Measurements from ENCODE around the gene BTBD2.
"Not testable (repeated sequence)": the region's sequence is repeated elsewhere in the genome, so short reads cannot be mapped to it uniquely, and the experiment has no call there.

Gene BTBD2

DNA sequence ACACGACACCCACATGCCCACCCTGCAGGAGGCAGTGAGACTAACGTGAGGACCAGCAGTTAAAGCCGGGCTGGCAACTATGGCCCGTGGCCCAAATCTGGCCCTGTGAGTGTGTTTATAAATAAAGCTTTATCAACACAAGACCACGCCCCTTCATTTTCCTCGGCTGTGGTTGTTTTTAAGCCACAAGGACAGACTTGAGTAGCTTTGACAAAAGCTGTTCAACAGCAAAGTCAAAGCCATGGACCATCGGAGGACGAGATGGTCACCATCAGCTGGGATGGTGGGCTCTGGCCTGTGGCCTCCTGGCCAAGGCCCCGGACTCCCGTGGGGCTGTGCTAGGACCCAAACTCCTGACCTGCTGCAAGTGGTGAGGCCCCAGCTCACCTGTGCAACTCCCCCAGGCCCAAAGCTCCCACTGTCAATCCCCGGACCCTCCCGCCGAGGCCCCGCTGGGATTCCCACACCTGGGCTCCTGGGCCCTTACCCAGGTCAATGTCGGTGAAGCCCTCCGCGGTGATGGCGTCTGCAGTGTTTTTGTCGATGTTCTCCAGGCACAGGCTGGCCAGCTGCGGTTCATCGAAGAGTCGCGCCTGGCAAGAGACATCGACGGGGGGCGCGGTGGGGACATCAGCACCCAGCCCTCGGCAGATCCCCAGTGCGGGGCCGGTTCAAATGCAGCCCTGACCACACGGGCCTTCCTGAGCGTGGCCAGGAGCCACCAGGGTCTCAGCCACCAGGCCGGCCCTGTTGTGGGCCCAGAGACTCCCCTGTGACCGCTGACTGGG lies 25.1 kb downstream of the BTBD2 start:
- Mint-ChIP-seq H3K36me3 (peaks cover 72% of the 10 kb centered on the region), H3K27ac (no peak overlapping the region), H3K9me3 (no peaks in the 10 kb centered on the region), H3K4me3 (no peak overlapping the region), H3K4me1 (no peaks in the 10 kb centered on the region)
- ATAC-seq: no peak
- no peak for DNase-seq (ENCODE audit: low spot score in 2 of 2)

DNA sequence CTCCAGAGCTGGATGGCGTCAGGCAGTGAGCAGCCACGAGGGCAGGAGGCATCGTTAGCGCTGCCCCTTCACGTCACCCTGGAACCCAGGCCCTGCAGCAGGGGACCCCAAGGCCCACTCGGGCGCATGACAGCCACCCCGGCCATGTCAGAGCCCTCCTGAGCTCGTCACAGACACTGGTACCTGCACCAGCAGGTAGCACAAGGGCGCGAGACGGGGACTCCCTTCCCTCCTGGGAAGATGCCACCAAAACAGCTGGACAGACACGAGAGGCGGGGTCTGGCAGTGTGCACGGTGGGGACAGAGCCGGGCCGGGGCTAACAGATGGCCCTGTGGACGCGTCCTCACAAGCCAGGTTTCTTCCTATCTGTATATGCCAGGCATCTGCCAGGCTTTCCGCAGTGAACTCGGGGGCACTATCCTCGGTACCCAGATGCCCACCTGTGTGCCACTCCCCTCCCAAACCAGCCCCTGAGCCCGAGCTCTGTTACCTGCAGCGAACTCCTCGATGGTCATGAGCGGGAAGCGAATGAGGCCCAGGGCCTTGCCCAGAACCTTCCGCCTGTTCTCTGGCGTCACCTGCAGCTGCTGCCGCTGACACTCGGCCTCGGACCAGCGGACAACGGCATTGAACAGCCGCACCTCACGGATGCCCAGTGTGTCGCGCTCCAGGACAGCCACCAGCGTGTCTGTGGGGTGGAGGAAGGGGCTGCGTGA lies 25.8 kb downstream of the BTBD2 start:
- Mint-ChIP-seq H3K4me3 (no peak overlapping the region), H3K9me3 (no peaks in the 10 kb centered on the region), H3K36me3 (peaks cover 74% of the 10 kb centered on the region), H3K27ac (no peak overlapping the region), H3K4me1 (no peaks in the 10 kb centered on the region)
- ATAC-seq (no peak), DNase-seq (ENCODE audit: low spot score in 2 of 2) (no peak)

DNA sequence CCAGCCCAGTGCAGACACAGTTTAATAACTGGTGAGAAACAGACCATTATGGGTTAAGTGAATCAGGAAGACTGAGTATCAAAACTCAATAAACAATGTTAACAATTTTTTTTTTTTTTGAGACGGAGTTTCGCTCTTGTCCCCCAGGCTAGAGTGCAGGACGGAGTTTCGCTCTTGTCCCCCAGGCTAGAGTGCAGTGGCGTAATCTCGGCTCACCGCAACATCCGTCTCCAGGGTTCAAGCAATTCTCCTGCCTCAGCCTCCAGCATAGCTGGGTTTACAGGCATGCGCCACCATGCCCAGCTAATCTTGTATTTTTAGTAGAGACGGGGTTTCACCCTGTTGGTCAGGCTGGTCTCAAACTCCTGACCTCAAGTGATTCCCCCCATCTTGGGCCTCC lies 27.1 kb downstream of the BTBD2 start:
- not testable (repeated sequence) for DNase-seq (ENCODE audit: low spot score in 2 of 2); H3K9me3 Mint-ChIP-seq; H3K27ac Mint-ChIP-seq; H3K4me3 Mint-ChIP-seq; H3K4me1 Mint-ChIP-seq; ATAC-seq
- peaks cover 74% of the 10 kb centered on the region for H3K36me3 Mint-ChIP-seq

DNA sequence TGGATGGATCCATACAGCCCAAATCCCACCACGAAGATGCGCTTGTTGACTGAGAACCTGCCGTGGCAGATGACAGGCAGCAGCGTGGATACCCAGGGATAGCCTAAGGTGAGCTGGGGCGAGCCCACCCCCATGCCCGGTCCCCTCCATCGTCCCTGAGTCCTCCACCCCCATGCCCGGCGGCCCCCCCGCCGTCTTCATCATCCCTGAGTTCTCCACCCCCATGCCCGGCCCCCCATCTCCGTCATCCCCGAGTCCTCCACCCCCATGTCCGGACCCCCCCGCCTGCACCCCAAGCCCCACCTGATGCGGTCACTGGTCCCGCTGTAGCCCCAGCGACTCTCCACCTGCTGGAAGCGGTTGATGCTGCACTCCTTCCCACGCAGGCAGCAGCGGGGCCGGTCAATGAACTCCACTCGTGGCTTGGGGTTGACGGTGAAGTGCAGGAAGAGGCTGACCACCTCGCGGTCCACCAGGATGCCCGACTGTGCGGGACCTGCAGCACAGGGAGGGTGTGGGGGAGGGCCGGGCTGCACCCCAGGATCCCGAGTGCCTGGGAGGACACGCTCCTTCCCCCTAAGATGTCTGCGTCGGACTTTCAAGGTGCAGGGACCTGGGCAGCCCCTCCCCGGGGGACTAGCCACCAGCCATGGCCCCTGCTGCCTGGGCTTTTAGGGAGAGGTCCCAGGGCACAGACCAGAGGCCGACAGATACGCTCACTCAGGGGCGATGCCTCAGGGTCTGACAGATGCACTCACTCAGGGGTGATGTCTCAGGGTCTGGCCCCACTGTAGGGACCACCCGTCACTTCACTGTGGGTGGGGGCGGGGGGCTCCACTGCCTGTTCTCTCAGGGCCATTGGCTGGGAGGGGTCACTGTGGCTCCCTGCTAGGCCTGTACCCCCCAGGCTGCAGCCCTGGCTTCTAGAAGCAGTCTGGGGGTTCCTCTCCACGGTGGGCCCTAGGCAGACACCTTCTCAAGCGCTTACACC lies 28.0 kb downstream of the BTBD2 start:
- H3K4me1 Mint-ChIP-seq: peaks cover 5% of the 10 kb centered on the region
- ATAC-seq (peak; percentile 9), DNase-seq (ENCODE audit: low spot score in 2 of 2) (no peak)
- H3K4me3 Mint-ChIP-seq: no peak overlapping the region
- no peak overlapping the region for H3K27ac Mint-ChIP-seq
- H3K36me3 Mint-ChIP-seq: peaks cover 81% of the 10 kb centered on the region
- no peaks in the 10 kb centered on the region for H3K9me3 Mint-ChIP-seq

DNA sequence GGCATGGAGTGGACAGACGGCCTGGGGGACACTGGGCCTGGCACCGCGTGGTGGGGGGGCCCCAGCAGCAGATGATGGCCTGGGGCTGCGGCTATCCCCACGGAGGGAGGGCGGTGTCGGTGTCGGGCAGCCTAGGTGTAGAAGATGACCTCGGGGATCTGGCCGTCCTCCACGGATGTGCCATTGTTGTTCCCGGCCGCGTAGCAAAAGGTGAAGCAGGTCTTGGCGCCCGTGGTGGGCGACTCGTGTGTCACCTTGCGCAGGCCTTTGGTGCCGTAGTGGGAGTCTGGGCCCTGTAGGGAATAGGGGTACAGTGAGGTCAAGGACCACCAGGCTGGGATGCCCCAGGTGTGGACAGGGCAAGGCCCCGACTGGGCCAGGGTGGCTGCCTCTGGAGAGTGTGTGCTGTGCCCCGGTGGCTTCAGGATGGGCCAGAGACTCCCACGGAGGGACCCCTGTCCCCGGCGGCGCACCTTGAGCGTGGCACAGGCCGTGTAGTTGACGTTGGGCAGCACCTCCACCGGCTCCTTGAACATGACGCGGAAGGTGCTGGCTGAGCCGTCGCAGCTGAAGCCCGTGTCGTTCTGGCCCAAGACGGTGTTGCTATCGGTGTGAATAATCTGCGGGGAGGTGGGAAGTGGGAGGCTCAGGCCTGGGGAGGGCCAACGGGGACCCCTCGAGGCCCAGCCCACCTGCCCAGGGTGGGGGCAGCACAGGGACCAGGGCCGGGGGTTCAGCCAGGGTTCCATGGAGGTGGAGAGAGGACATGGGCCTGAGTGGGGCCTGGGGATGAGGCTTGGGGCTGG lies 29.0 kb downstream of the BTBD2 start:
- Mint-ChIP-seq H3K27ac (no peak overlapping the region), H3K4me1 (peaks cover 5% of the 10 kb centered on the region), H3K4me3 (no peak overlapping the region), H3K9me3 (no peaks in the 10 kb centered on the region), H3K36me3 (peaks cover 81% of the 10 kb centered on the region)
- ATAC-seq (peak; percentile 31), DNase-seq (ENCODE audit: low spot score in 2 of 2) (no peak)

DNA sequence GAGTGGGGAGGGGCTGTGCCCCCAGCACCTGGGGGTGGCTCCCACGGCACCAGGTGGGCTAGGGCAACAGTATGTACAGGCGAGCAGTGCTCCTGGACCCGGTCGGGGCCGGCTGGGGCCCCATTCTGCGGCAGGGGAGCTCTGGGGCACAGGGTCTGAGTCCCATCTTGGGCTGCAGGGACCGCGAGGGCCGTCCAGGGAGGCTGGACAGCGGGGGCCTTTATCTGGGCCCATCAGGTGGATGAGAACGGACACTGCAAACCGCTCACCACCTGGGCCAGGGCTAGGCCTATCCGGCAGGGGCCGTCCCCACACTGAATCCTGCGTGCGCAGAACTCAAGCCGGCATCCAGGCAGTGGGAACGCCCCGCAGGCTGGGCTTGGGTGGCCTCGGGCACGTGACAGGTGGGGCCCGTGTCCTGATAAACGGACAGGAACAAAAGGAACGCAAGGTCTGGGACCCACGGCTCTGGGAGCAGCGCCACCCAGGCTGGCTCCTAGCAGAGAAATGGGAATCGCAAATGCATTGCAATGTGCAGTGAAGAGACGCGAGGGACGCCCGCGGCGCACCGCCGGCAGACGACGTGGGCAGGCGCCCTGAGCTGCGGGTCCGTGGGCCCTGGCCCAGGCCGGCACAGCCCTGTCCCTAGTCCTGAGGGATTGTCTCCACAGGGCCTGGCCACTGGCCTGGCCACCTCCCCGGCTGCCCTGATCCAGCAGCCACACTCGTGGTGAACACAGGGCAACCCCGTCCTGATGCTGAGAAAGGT lies 29.7 kb downstream of the BTBD2 start:
- Mint-ChIP-seq H3K9me3 (no peaks in the 10 kb centered on the region), H3K27ac (no peak overlapping the region), H3K4me3 (no peak overlapping the region), H3K4me1 (peaks cover 5% of the 10 kb centered on the region), H3K36me3 (peaks cover 88% of the 10 kb centered on the region)
- ATAC-seq (peak; percentile 19), DNase-seq (ENCODE audit: low spot score in 2 of 2) (no peak)

DNA sequence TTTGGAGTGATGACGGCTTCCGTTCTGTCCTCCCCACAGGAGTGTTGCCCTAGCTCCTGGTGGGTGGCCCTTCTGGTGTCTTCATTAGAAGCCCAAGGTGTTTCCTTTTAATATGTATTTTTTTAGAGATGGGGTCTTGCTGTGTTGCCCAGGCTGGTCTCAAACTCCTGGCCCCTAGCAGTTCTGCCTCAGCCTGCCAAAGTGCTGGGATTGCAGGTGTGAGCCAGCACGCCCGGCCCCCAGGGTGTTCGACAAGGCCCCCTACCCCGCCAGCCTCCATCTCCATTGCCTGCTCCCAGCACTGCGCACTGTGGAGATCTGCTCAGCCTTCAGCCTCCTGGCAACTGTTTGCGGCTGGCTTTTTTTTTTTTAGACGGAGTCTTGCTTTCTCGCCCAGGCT lies 31.2 kb downstream of the BTBD2 start:
- H3K9me3 Mint-ChIP-seq: no peaks in the 10 kb centered on the region
- H3K36me3 Mint-ChIP-seq: peaks cover 95% of the 10 kb centered on the region
- no peak overlapping the region for H3K4me3 Mint-ChIP-seq
- no peak overlapping the region for H3K27ac Mint-ChIP-seq
- peaks cover 5% of the 10 kb centered on the region for H3K4me1 Mint-ChIP-seq
- ATAC-seq: no peak
- no peak for DNase-seq (ENCODE audit: low spot score in 2 of 2)

DNA sequence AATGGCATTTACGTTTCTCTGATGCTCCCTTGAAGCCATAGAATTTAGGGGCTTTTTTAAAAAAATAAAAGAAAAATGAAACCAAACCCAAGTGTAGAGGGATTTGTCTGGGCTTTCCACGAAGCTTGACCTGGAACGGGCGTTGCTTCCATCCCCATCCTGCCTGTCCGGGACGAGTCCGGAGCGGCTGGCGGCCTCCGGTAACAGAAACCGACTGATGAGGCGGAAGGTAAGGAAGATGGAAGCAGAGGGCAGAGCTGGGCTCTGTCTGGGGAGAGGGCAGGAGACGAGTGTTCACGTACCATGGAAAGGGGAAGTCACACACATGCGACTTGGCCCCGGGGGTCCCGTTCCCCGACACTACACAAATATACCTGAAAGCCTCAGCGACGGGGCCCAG lies 34.3 kb downstream of the BTBD2 start:
- Mint-ChIP-seq H3K4me3 (no peak overlapping the region), H3K36me3 (peaks cover 84% of the 10 kb centered on the region), H3K27ac (no peak overlapping the region), H3K4me1 (peaks cover 5% of the 10 kb centered on the region), H3K9me3 (no peaks in the 10 kb centered on the region)
- ATAC-seq (no peak), DNase-seq (ENCODE audit: low spot score in 2 of 2) (no peak)

DNA sequence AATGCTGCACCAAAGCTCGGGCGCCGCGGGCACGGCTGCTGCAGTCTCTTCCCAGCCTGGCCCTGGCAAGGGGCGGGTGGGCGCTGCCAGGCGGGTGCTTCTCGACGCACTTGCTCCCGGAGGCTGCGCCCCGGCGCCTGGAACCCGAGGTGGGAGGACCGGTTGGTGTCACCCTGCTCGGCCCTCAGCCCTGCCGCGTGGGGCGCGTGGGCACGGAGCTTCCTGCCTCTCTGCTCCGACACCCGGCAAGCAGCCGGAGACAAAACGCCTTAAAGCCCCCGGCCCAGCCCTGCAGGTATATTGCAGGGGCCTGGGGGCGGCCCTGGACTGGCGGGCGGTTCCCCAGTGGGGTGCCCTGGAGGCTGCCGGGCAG lies 34.7 kb downstream of the BTBD2 start:
- DNase-seq (ENCODE audit: low spot score in 2 of 2): no peak
- Mint-ChIP-seq H3K4me1 (peaks cover 5% of the 10 kb centered on the region), H3K9me3 (no peaks in the 10 kb centered on the region), H3K4me3 (no peak overlapping the region), H3K27ac (no peak overlapping the region), H3K36me3 (peaks cover 84% of the 10 kb centered on the region)
- ATAC-seq: no peak

DNA sequence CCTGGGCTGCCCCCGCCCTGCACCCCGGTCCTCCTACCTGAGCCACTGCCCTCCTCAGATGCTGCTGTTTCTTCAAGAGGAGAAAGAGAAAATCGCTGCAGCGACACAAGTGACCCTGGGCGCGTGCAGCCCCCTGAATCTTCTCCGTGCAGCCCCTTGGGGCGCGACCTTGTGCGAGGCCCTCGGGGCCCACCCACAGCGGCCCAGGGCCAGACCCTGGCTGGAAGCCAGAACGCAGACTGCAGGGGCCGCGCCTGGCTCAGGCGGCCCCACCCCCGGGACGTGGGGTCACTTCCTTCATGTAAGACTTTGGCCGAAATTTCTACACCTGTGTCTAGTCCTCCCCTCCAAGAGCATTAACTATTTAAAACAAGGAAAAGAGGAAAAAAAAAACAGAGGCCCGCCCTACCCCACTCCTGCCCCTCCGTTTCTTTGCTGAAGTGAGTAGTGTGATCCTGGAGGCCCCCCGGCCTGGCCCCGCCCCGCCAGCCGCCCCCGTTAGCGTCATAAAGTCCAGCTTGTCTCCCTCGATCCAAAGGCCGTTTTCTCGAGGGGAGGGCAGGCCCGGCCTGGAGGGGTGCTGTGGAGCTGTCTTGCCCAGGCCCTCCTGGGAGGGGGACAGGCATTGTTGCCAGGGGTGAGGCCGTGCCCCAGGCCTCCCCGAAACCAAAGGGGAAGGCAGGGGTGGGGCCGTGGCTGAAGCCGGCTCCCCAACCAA lies 35.3 kb downstream of the BTBD2 start:
- DNase-seq (ENCODE audit: low spot score in 2 of 2): no peak
- Mint-ChIP-seq H3K4me3 (no peak overlapping the region), H3K27ac (no peak overlapping the region), H3K9me3 (no peaks in the 10 kb centered on the region), H3K4me1 (peaks cover 5% of the 10 kb centered on the region), H3K36me3 (peaks cover 84% of the 10 kb centered on the region)
- ATAC-seq: no peak

DNA sequence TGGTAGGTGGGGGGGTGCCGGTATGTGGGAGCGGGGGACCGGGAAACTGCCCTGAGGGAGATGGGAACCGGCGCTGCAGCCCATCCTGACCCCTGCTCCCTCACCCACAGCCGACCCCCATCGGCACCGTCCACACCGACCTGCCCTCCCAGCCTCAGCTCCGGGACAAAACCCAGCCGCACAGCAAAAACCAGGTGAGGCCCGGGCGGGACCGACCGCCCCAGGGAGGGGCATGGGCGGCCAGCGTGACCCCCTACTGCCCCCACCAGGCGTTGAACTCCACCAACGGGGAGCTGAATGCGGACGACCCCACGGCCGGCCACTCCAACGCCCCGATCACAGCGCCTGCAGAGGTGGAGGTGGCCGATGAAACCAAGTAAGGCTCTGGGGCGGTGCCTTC lies 35.9 kb downstream of the BTBD2 start:
- Mint-ChIP-seq H3K9me3 (no peaks in the 10 kb centered on the region), H3K27ac (no peak overlapping the region), H3K4me3 (no peak overlapping the region), H3K36me3 (peaks cover 83% of the 10 kb centered on the region), H3K4me1 (peaks cover 5% of the 10 kb centered on the region)
- no peak for ATAC-seq
- DNase-seq (ENCODE audit: low spot score in 2 of 2): no peak

DNA sequence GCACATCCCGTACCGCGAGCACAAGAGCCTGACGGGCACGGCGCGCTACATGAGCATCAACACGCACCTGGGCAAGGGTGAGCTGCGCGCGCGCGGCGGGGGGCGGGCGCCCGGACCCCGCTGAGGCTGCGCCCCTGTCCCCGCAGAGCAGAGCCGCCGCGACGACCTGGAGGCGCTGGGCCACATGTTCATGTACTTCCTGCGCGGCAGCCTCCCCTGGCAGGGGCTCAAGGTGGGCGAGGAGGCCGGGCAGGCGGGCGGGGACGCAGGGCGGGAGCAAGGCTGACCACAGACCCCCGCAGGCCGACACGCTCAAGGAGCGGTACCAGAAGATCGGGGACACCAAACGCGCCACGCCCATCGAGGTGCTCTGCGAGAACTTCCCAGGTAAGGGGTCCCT lies 36.5 kb downstream of the BTBD2 start:
- H3K9me3 Mint-ChIP-seq: no peaks in the 10 kb centered on the region
- no peak overlapping the region for H3K27ac Mint-ChIP-seq
- H3K4me3 Mint-ChIP-seq: no peak overlapping the region
- peaks cover 5% of the 10 kb centered on the region for H3K4me1 Mint-ChIP-seq
- peaks cover 76% of the 10 kb centered on the region for H3K36me3 Mint-ChIP-seq
- ATAC-seq: no peak
- no peak for DNase-seq (ENCODE audit: low spot score in 2 of 2)

DNA sequence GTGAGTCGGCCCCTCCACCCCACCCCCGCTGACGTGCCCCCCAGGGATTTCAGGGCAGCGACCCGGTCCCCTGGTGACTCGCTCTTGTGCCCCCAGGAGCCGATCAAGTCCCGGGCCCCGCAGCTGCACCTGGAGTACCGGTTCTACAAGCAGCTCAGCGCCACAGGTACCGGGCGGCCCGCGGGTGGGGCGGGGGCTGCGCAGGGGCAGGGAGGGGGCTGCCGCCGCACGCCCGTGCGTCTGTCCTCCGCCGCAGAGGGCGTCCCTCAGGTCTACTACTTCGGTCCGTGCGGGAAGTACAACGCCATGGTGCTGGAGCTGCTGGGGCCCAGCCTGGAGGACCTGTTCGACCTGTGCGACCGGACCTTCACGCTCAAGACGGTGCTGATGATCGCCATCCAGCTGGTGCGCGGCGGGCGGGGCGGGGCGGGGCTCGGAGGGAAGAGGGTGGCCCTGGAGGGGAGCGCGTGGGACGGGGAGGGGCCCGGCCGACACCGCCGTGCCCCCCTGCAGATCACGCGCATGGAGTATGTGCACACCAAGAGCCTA lies 37.1 kb downstream of the BTBD2 start:
- DNase-seq (ENCODE audit: low spot score in 2 of 2) (no peak), ATAC-seq (no peak)
- Mint-ChIP-seq H3K4me3 (no peak overlapping the region), H3K36me3 (peaks cover 70% of the 10 kb centered on the region), H3K9me3 (no peaks in the 10 kb centered on the region), H3K4me1 (peaks cover 6% of the 10 kb centered on the region), H3K27ac (no peak overlapping the region)
